Natural killer cell (primary cell): ENCODE measurements around the gene BNIP5. TPM values are rescaled to one million over a fixed set of nuclear protein-coding genes. Genes with fewer than 3 reads are reported as not detected.

Experiments
- ATAC-seq, 3 donors: fragments of 150-1000 bp in 2 of 3; fragments of 200-7000 bp in 1 of 3; cut with Tn5 transposase; 1 replicate in 1 of 3; 2 replicates in 2 of 3; pipeline ENCODE4 v1.10.0; 2021; ENCODE audit warnings: mild to moderate bottlenecking in 2 of 3, moderate library complexity in 2 of 3
- DNase-seq, 2 donors: peaks; one replicate each; pipeline versions ENCODE4 v3.0.0 to v3.0.0-alpha.2; 2013 to 2021; ENCODE audit warnings: mixed read lengths in 1 of 2
- H3K27ac ChIP-seq: one replicate; pipeline ENCODE4 v1.5.1; 2013; ENCODE audit warnings: mild to moderate bottlenecking, low read length
- H3K27me3 ChIP-seq: one replicate; pipeline ENCODE4 v1.6.1; 2013; ENCODE audit warnings: low read length; ENCODE audit not compliant: control insufficient read depth, insufficient read depth
- H3K36me3 ChIP-seq: one replicate; pipeline ENCODE4 v1.6.1; 2013; ENCODE audit warnings: low read length; ENCODE audit not compliant: control insufficient read depth, insufficient read depth
- H3K4me1 ChIP-seq: one replicate; pipeline ENCODE4 v1.6.1; 2013; ENCODE audit warnings: low read length; ENCODE audit not compliant: control insufficient read depth, insufficient read depth
- H3K4me3 ChIP-seq: one replicate; pipeline ENCODE4 v1.5.1; 2013; ENCODE audit warnings: low read length
- H3K9me3 ChIP-seq: one replicate; pipeline ENCODE4 v1.6.1; 2013; ENCODE audit warnings: low read length; ENCODE audit not compliant: control insufficient read depth, insufficient read depth
- H3K27ac Mint-ChIP-seq, 2 donors: one replicate each; pipeline ENCODE4 v1.8.0; 2022; ENCODE audit warnings: mild to moderate bottlenecking in 2 of 2, mixed read lengths in 2 of 2, moderate library complexity in 1 of 2
- H3K27me3 Mint-ChIP-seq, 2 donors: one replicate each; pipeline ENCODE4 v1.8.0; 2022; ENCODE audit warnings: low read depth in 2 of 2, mixed read lengths in 2 of 2
- H3K36me3 Mint-ChIP-seq: one replicate; pipeline ENCODE4 v1.8.0; 2022; ENCODE audit warnings: mixed read lengths
- H3K4me1 Mint-ChIP-seq, 2 donors: one replicate each; pipeline ENCODE4 v1.8.0; 2022; ENCODE audit warnings: mixed read lengths in 2 of 2
- H3K4me3 Mint-ChIP-seq: one replicate; pipeline ENCODE4 v1.8.0; 2022; ENCODE audit warnings: mild to moderate bottlenecking, moderate library complexity, mixed read lengths
- H3K9me3 Mint-ChIP-seq, 2 donors: one replicate each; pipeline ENCODE4 v1.8.0; 2022; ENCODE audit warnings: mixed read lengths in 2 of 2
- WGBS: methylation state at CpG from one replicate; pipeline ENCODE4 v1.1.7; 2013; ENCODE audit warnings: missing lambda C conversion rate; ENCODE audit not compliant: insufficient coverage; 5-methylcytosine and 5-hydroxymethylcytosine counted together
- intact Hi-C: fragments of 100-400 bp; cut with micrococcal nuclease; formaldehyde crosslinking; loops from one replicate; pipeline ENCODE4 v1.14.2; 2022
- total RNA-seq, 4 donors: library from RNA; stranded (reverse); fragments of 120-200 nt in 1 of 4; gene quantifications; one replicate each; pipeline versions ENCODE4 v1.2.3 to v1.2.4, GENCODE V29; 2013 to 2022
- TF ChIP-seq, protein P1 (sequence below): fragments of 200-600 bp; IDR thresholded peaks from one replicate; pipeline ENCODE4 v1.8.0; 2022; ENCODE audit warnings: antibody characterized with exemption

BNIP5 gene
- total RNA-seq, 3 donors from 2014 or later (not counting 1 experiment from before 2014, with no cell fraction given): not detected

DNA sequence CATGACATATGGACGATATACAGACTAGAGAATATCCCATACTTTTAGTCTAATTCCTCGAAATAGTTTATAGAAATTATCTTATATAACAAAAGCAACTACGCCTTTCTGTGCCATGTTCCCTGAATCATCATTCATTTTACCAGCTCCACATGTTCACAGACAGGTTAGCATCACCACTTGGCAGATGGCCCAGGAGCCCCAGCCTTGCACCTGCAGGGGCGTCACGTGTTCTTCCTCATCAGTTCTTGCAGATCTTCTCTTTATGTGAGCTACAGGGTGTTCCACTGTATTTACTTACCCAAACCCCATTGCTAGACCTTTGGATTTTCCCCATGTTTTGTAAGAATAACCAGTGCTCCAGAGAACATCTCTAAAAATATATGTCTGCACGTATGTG lies 12.6 kb upstream of the BNIP5 start:
- peak in 1 of 2 donors; percentile 45 for DNase-seq
- H3K9me3 ChIP-seq: no peaks in the 10 kb centered on the region
- H3K4me3 ChIP-seq: no peak overlapping the region
- Mint-ChIP-seq H3K9me3 (no peaks in the 10 kb centered on the region), H3K4me3 (no peak overlapping the region), H3K36me3 (no peaks in the 10 kb centered on the region), H3K27ac (no peak overlapping the region), H3K4me1 (no peaks in the 10 kb centered on the region), H3K27me3 (peaks cover 11 to 14% of the 10 kb centered on the region in 2 donors)
- ATAC-seq: no peak
- H3K36me3 ChIP-seq: no peaks in the 10 kb centered on the region
- no peaks in the 10 kb centered on the region for H3K27me3 ChIP-seq
- intact Hi-C loops: no loop called here
- 50% methylated on average over 4 of the region's 6 CpGs for WGBS
- H3K4me1 ChIP-seq: no peaks in the 10 kb centered on the region
- no peak overlapping the region for H3K27ac ChIP-seq
- TF ChIP-seq, protein P1, sequence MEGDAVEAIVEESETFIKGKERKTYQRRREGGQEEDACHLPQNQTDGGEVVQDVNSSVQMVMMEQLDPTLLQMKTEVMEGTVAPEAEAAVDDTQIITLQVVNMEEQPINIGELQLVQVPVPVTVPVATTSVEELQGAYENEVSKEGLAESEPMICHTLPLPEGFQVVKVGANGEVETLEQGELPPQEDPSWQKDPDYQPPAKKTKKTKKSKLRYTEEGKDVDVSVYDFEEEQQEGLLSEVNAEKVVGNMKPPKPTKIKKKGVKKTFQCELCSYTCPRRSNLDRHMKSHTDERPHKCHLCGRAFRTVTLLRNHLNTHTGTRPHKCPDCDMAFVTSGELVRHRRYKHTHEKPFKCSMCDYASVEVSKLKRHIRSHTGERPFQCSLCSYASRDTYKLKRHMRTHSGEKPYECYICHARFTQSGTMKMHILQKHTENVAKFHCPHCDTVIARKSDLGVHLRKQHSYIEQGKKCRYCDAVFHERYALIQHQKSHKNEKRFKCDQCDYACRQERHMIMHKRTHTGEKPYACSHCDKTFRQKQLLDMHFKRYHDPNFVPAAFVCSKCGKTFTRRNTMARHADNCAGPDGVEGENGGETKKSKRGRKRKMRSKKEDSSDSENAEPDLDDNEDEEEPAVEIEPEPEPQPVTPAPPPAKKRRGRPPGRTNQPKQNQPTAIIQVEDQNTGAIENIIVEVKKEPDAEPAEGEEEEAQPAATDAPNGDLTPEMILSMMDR: no peak

DNA sequence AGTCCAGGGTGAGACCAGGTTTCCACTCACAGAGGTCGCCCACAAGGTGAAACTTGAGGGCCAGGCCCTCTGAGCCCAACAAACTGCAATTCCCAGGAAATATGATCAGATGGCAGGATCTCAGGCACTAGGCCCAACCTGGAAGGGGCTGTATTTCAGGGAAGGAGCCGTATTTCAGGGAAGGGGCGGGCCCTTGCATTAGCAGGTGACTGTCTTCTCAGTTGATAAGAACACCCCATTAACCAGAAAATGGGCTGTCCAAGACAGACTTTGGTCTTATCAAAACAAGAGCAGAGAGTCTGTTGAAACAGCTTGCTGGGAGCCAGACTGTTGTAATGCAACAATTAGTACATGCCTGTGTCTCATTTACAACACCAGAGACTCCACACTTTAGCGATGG lies 10.9 kb upstream of the BNIP5 start:
- Mint-ChIP-seq H3K27ac (no peak overlapping the region), H3K4me1 (no peaks in the 10 kb centered on the region), H3K4me3 (no peak overlapping the region), H3K9me3 (no peaks in the 10 kb centered on the region), H3K27me3 (peaks cover 8 to 14% of the 10 kb centered on the region in 2 donors), H3K36me3 (no peaks in the 10 kb centered on the region)
- no peaks in the 10 kb centered on the region for H3K4me1 ChIP-seq
- DNase-seq (no peak), ATAC-seq (no peak)
- H3K27ac ChIP-seq: no peak overlapping the region
- H3K27me3 ChIP-seq: no peaks in the 10 kb centered on the region
- H3K36me3 ChIP-seq: no peaks in the 10 kb centered on the region
- H3K4me3 ChIP-seq: no peak overlapping the region
- intact Hi-C loops: no loop called here
- no peaks in the 10 kb centered on the region for H3K9me3 ChIP-seq
- TF ChIP-seq, protein P1: no peak
- WGBS: 96% methylated on average over 3 of the region's 4 CpGs

DNA sequence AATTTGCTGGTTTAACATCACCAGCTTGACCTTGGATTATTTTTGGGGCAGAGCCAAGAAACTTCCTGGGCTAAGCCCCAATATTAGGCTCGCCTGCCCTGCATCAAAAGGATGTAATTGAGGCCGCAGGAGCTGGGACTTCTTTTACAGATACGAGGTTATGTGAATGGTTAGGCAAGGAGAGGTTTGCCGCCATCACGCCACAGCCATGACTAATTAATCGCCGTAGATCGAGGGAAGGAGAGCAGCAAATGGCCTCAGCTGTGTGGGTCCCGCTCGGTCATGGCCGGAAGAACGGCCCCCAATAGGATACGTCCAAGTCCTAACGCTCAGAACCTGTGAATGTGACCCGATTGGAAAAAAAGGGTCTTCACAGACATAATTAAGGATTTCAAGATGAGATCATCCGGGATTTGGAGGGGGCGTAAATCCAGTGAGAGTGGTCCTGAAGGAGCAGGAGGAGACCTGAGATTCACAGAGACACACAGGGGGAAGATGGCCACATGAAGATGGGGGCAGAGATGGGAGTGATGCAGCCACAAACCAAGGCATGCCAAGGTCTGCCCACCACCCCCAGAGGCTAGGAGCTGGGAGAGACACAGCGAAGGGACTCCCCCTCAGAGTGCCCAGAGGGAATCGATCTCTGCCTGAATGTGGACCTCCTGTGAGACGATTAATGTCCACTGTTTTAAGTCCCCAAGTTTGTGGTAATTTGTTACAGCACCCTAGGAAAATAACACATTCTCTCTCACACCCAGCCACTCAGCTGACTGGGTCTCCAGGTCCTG lies 10.0 kb upstream of the BNIP5 start:
- Histone ChIP-seq H3K27me3 (no peaks in the 10 kb centered on the region), H3K4me3 (no peak overlapping the region), H3K36me3 (no peaks in the 10 kb centered on the region), H3K4me1 (no peaks in the 10 kb centered on the region), H3K27ac (no peak overlapping the region), H3K9me3 (no peaks in the 10 kb centered on the region)
- ATAC-seq (no peak), DNase-seq (no peak)
- TF ChIP-seq, protein P1: no peak
- no peak overlapping the region for H3K4me3 Mint-ChIP-seq
- intact Hi-C loops: no loop called here
- no peaks in the 10 kb centered on the region for H3K9me3 Mint-ChIP-seq
- H3K36me3 Mint-ChIP-seq: no peaks in the 10 kb centered on the region
- H3K27me3 Mint-ChIP-seq: peaks cover 10 to 14% of the 10 kb centered on the region in 2 donors
- H3K27ac Mint-ChIP-seq: no peak overlapping the region
- no peaks in the 10 kb centered on the region for H3K4me1 Mint-ChIP-seq
- WGBS: 93% methylated on average over 20 of the region's 20 CpGs
